IPS-11a (cell line): ENCODE data around the gene SRP54.
"Not testable (repeated sequence)": the region's sequence is repeated elsewhere in the genome, so short reads cannot be mapped to it uniquely, and the experiment has no call there.

Experiments
- H3K4me3 ChIP-seq: one replicate; pipeline ENCODE4 v1.5.1; 2013; ENCODE audit warnings: low read depth, low read length, control low read depth

The SRP54 gene

GRCh38 chr14:34983148-34983760 is 462 bp downstream of the SRP54 start:
- H3K4me3 ChIP-seq = peak overlapping the region; percentile 78

GRCh38 chr14:34983786-34984185 is 994 bp downstream of the SRP54 start:
- peak overlapping the region; percentile 78 for H3K4me3 ChIP-seq

- no peak overlapping the region for H3K4me3 ChIP-seq
These were observed 2.9 kb downstream of the SRP54 start for GRCh38 chr14:34985740-34986139.

- no peak overlapping the region for H3K4me3 ChIP-seq
These were observed 4.4 kb downstream of the SRP54 start for GRCh38 chr14:34987180-34987579.

- no peak overlapping the region for H3K4me3 ChIP-seq
These were observed 7.0 kb downstream of the SRP54 start for GRCh38 chr14:34989762-34990161.

- no peak overlapping the region for H3K4me3 ChIP-seq
These were observed 10.6 kb downstream of the SRP54 start for GRCh38 chr14:34993426-34993825.

GRCh38 chr14:34994668-34995067 is 11.9 kb downstream of the SRP54 start:
- H3K4me3 ChIP-seq = no peak overlapping the region

- H3K4me3 ChIP-seq = no peak overlapping the region
These were observed 15.0 kb downstream of the SRP54 start for GRCh38 chr14:34997762-34998161.

GRCh38 chr14:34999500-34999899 is 16.7 kb downstream of the SRP54 start:
- H3K4me3 ChIP-seq = no peak overlapping the region

- H3K4me3 ChIP-seq = no peak overlapping the region
These were observed 18.8 kb downstream of the SRP54 start for GRCh38 chr14:35001621-35002020.

- no peak overlapping the region for H3K4me3 ChIP-seq
These were observed 22.0 kb downstream of the SRP54 start for GRCh38 chr14:35004839-35005238.

GRCh38 chr14:35016568-35016967 is 33.8 kb downstream of the SRP54 start:
- H3K4me3 ChIP-seq = no peak overlapping the region

GRCh38 chr14:35020713-35021112 is 37.9 kb downstream of the SRP54 start:
- H3K4me3 ChIP-seq = no peak overlapping the region

GRCh38 chr14:35028435-35028834 is 45.6 kb downstream of the SRP54 start:
- no peak overlapping the region for H3K4me3 ChIP-seq

GRCh38 chr14:35032562-35032961 is 49.8 kb downstream of the SRP54 start:
- no peak overlapping the region for H3K4me3 ChIP-seq

- H3K4me3 ChIP-seq = no peak overlapping the region
These were observed 51.6 kb downstream of the SRP54 start for GRCh38 chr14:35034440-35034833.

GRCh38 chr14:35034944-35035554 is 52.3 kb downstream of the SRP54 start:
- not testable (repeated sequence) for H3K4me3 ChIP-seq

GRCh38 chr14:35038312-35038711 is 55.5 kb downstream of the SRP54 start:
- not testable (repeated sequence) for H3K4me3 ChIP-seq

GRCh38 chr14:35042632-35043031 is 59.8 kb downstream of the SRP54 start:
- no peak overlapping the region for H3K4me3 ChIP-seq

GRCh38 chr14:35043046-35043445 is 60.3 kb downstream of the SRP54 start:
- no peak overlapping the region for H3K4me3 ChIP-seq

GRCh38 chr14:35044939-35045797 is 62.4 kb downstream of the SRP54 start:
- H3K4me3 ChIP-seq = peak overlapping the region; percentile 86

- H3K4me3 ChIP-seq = peak overlapping the region; percentile 86
These were observed 62.9 kb downstream of the SRP54 start for GRCh38 chr14:35045798-35046047.
